GM06990 (cell line): ENCODE data around the gene CHN1.

Source experiments
- DNase-seq: peaks from one replicate; pipeline ENCODE4 v3.0.0-alpha.2; 2011; ENCODE audit not compliant: insufficient read length; ENCODE audit errors: extremely low read depth
- H3K27me3 ChIP-seq: replicated peaks from 2 replicates; pipeline ENCODE4 v1.6.0; 2011; ENCODE audit warnings: low read length; ENCODE audit not compliant: control insufficient read depth, insufficient read depth
- H3K36me3 ChIP-seq: 2 replicates; pipeline ENCODE4 v1.5.1; 2011; ENCODE audit warnings: low read length; ENCODE audit not compliant: control insufficient read depth, insufficient read depth
- H3K4me3 ChIP-seq: replicated peaks from 2 replicates; pipeline ENCODE4 v1.5.1; 2011; ENCODE audit warnings: low read depth, mild to moderate bottlenecking, control low read depth, low read length
- CTCF ChIP-seq: IDR thresholded peaks from 2 replicates; pipeline ENCODE4 v1.5.1; 2011; ENCODE audit warnings: low read length, control low read depth, mild to moderate bottlenecking, inconsistent platforms; ENCODE audit not compliant: insufficient read depth, poor library complexity, severe bottlenecking

The CHN1 gene

GRCh38 chr2:174829550-174829949 is 175.6 kb downstream of the CHN1 start:
- Histone ChIP-seq H3K36me3 (no peaks in the 10 kb centered on the region), H3K27me3 (no peaks in the 10 kb centered on the region), H3K4me3 (no peak overlapping the region)
- TF ChIP-seq CTCF: no peak
- DNase-seq: no peak

- Histone ChIP-seq H3K36me3 (no peaks in the 10 kb centered on the region), H3K27me3 (no peaks in the 10 kb centered on the region), H3K4me3 (no peak overlapping the region)
- no peak for TF ChIP-seq CTCF
- no peak for DNase-seq
These were observed 177.5 kb downstream of the CHN1 start for GRCh38 chr2:174827371-174828369.

- Histone ChIP-seq H3K27me3 (no peaks in the 10 kb centered on the region), H3K36me3 (no peaks in the 10 kb centered on the region), H3K4me3 (no peak overlapping the region)
- DNase-seq: no peak
- no peak for TF ChIP-seq CTCF
These were observed 179.1 kb downstream of the CHN1 start for GRCh38 chr2:174826051-174826450.

- Histone ChIP-seq H3K4me3 (no peak overlapping the region), H3K27me3 (no peaks in the 10 kb centered on the region), H3K36me3 (no peaks in the 10 kb centered on the region)
- no peak for TF ChIP-seq CTCF
- DNase-seq: no peak
These were observed 181.1 kb downstream of the CHN1 start for GRCh38 chr2:174824068-174824467.

- no peak for DNase-seq
- H3K27me3 ChIP-seq: no peaks in the 10 kb centered on the region
- TF ChIP-seq CTCF: no peak
- no peaks in the 10 kb centered on the region for H3K36me3 ChIP-seq
- H3K4me3 ChIP-seq: no peak overlapping the region
These were observed 183.6 kb downstream of the CHN1 start for GRCh38 chr2:174821628-174822027.
